GM23338 (cell line): Measurements from ENCODE around the gene NFE2L3. TPM values are rescaled to one million over a fixed set of nuclear protein-coding genes. Genes with fewer than 3 reads are reported as not detected.

Experiments used
- ATAC-seq: fragments of 200-7000 bp; cut with Tn5 transposase; 3 replicates; pipeline ENCODE4 v1.9.1; 2020
- DNase-seq: peaks from one replicate; pipeline ENCODE4 v3.0.0-alpha.2; 2015; ENCODE audit warnings: low spot score
- H2AFZ ChIP-seq: fragments of 200-600 bp; sonication (generic); 2 replicates; pipeline ENCODE4 v1.8.0; 2016; ENCODE audit warnings: antibody characterized with exemption, mild to moderate bottlenecking, moderate library complexity
- H3F3A ChIP-seq: fragments of 200-600 bp; sonication (generic); replicated peaks from 2 replicates; pipeline ENCODE4 v1.8.0; 2017; ENCODE audit warnings: antibody characterized with exemption, mixed run types, low read depth
- H3K27ac ChIP-seq: fragments of 200-600 bp; sonication (generic); 2 replicates; pipeline ENCODE4 v1.6.1; 2016; ENCODE audit warnings: low read depth
- H3K27me3 ChIP-seq: fragments of 200-600 bp; sonication (generic); 2 replicates; pipeline ENCODE4 v1.8.0; 2016; ENCODE audit warnings: mild to moderate bottlenecking, mixed run types, moderate library complexity; ENCODE audit not compliant: insufficient read depth
- H3K36me3 ChIP-seq: fragments of 200-600 bp; sonication (generic); 2 replicates; pipeline ENCODE4 v1.8.0; 2016; ENCODE audit warnings: mild to moderate bottlenecking; ENCODE audit not compliant: insufficient read depth
- H3K4me1 ChIP-seq: fragments of 200-600 bp; sonication (generic); 2 replicates; pipeline ENCODE4 v1.8.0; 2016; ENCODE audit warnings: mild to moderate bottlenecking, moderate library complexity; ENCODE audit not compliant: insufficient read depth
- H3K4me2 ChIP-seq: fragments of 200-600 bp; sonication (generic); 2 replicates; pipeline ENCODE4 v1.7.1; 2017; ENCODE audit warnings: mixed run types
- H3K4me3 ChIP-seq: fragments of 200-600 bp; sonication (generic); 2 replicates; pipeline ENCODE4 v1.6.1; 2016; ENCODE audit warnings: mixed run types
- H3K79me2 ChIP-seq: fragments of 200-600 bp; sonication (generic); replicated peaks from 2 replicates; pipeline ENCODE4 v1.8.0; 2017; ENCODE audit warnings: mild to moderate bottlenecking; ENCODE audit not compliant: insufficient read depth
- H3K9me2 ChIP-seq: fragments of 200-600 bp; sonication (generic); 2 replicates; pipeline ENCODE4 v1.8.0; 2017; ENCODE audit not compliant: insufficient read depth
- H4K20me1 ChIP-seq: fragments of 200-600 bp; sonication (generic); replicated peaks from 2 replicates; pipeline ENCODE4 v1.8.0; 2017; ENCODE audit warnings: mild to moderate bottlenecking; ENCODE audit not compliant: insufficient read depth
- H3K27ac Mint-ChIP-seq: 2 replicates; pipeline ENCODE4 v1.8.0; 2020; ENCODE audit warnings: inconsistent platforms, mild to moderate bottlenecking, moderate library complexity, mixed read lengths
- H3K27me3 Mint-ChIP-seq: 3 replicates; pipeline ENCODE4 v1.8.0; 2022; ENCODE audit warnings: low read depth, mild to moderate bottlenecking, moderate library complexity, mixed read lengths, inconsistent platforms; ENCODE audit not compliant: insufficient read depth, poor library complexity
- H3K36me3 Mint-ChIP-seq: 3 replicates; pipeline ENCODE4 v1.8.0; 2021; ENCODE audit warnings: low read depth, mild to moderate bottlenecking, inconsistent platforms, moderate library complexity, mixed read lengths
- H3K4me1 Mint-ChIP-seq: 3 replicates; pipeline ENCODE4 v1.8.0; 2020; ENCODE audit warnings: mild to moderate bottlenecking, inconsistent platforms, mixed read lengths
- H3K4me3 Mint-ChIP-seq: 3 replicates; pipeline ENCODE4 v1.8.0; 2021; ENCODE audit warnings: moderate library complexity, mild to moderate bottlenecking, inconsistent platforms, mixed read lengths
- H3K9me3 Mint-ChIP-seq: 3 replicates; pipeline ENCODE4 v1.8.0; 2020; ENCODE audit warnings: moderate library complexity, mild to moderate bottlenecking, inconsistent platforms, mixed read lengths
- CREB1 ChIP-seq: fragments of 250-450 bp; sonication (Bioruptor Pico); IDR thresholded peaks from 2 replicates; pipeline ENCODE4 v1.5.0; 2020; ENCODE audit warnings: low read depth, mild to moderate bottlenecking, moderate library complexity
- ETS1 ChIP-seq: IDR thresholded peaks from 2 replicates; pipeline ENCODE4 v1.6.1; 2016; ENCODE audit warnings: antibody characterized with exemption
- EZH2 ChIP-seq: fragments of 200-600 bp; sonication (generic); IDR thresholded peaks from one replicate; pipeline ENCODE4 v1.8.0; 2017; ENCODE audit warnings: antibody characterized with exemption, mild to moderate bottlenecking, low read depth; ENCODE audit not compliant: unreplicated experiment
- EZH2phosphoT487 ChIP-seq: fragments of 200-600 bp; sonication (generic); IDR thresholded peaks from one replicate; pipeline ENCODE4 v1.8.1; 2018; ENCODE audit warnings: antibody characterized with exemption; ENCODE audit not compliant: unreplicated experiment
- JUNB ChIP-seq: IDR thresholded peaks from one replicate; pipeline ENCODE4 v1.6.1; 2016; ENCODE audit warnings: antibody characterized with exemption; ENCODE audit not compliant: unreplicated experiment
- NANOG ChIP-seq: IDR thresholded peaks from 2 replicates; pipeline ENCODE4 v1.6.1; 2016; ENCODE audit warnings: antibody characterized with exemption, borderline replicate concordance
- POLR2AphosphoS5 ChIP-seq: IDR thresholded peaks from 2 replicates; pipeline ENCODE4 v1.6.1; 2016; ENCODE audit warnings: antibody characterized with exemption, low read depth
- STAT1 ChIP-seq: IDR thresholded peaks from one replicate; pipeline ENCODE4 v1.6.1; 2016; ENCODE audit warnings: antibody characterized with exemption; ENCODE audit not compliant: unreplicated experiment
- ZNF114 ChIP-seq: fragments of 250-450 bp; sonication (Bioruptor Pico); IDR thresholded peaks from 2 replicates; pipeline ENCODE4 v1.5.0; 2020; ENCODE audit warnings: mild to moderate bottlenecking, moderate library complexity
- ZNF331 ChIP-seq: fragments of 250-450 bp; sonication (Bioruptor Pico); IDR thresholded peaks from 2 replicates; pipeline ENCODE4 v1.5.0; 2020; ENCODE audit warnings: low read depth, mild to moderate bottlenecking, moderate library complexity
- ZNF462 ChIP-seq: fragments of 250-450 bp; sonication (Bioruptor Pico); IDR thresholded peaks from 2 replicates; pipeline ENCODE4 v1.5.0; 2020; ENCODE audit warnings: mild to moderate bottlenecking, moderate library complexity
- polyA plus RNA-seq: library from polyadenylated mRNA; unstranded; fragments of >200 nt; fragmentation: Nextera tagmentation; extraction: Ambion mirVana; gene quantifications from 2 replicates; pipeline ENCODE4 v1.2.1, GENCODE V29; 2016
- total RNA-seq: library from RNA; depleted of rRNA; stranded (reverse); fragments of >200 nt; shearing (Covaris generic); gene quantifications from 2 replicates; pipeline ENCODE4 v1.2.3, GENCODE V29; 2014
- TF ChIP-seq, protein P1 (sequence below): IDR thresholded peaks from one replicate; pipeline ENCODE4 v1.6.1; 2018; ENCODE audit warnings: antibody characterized with exemption; ENCODE audit not compliant: unreplicated experiment
- TF ChIP-seq, protein P2 (sequence below), 2 experiments: fragments of 200-600 bp in 1 of 2; sonication (generic) in 1 of 2; conservative IDR thresholded peaks; 2 replicates each; pipeline versions ENCODE4 v1.5.1 to v1.6.1; 2016 to 2017; ENCODE audit warnings: antibody characterized with exemption in 2 of 2, low read depth in 2 of 2, mild to moderate bottlenecking in 2 of 2, moderate library complexity in 1 of 2

NFE2L3 gene
- total and polyA plus RNA-seq, 2 experiments from 2014 or later, result 62.0 to 142 TPM

- H3K27me3 Mint-ChIP-seq, result peaks cover 5% of the 10 kb centered on the region
- H3K36me3 ChIP-seq, result peaks cover 6% of the 10 kb centered on the region; the same call in 1 of the 2 replicates
- no peak overlapping the region for H3K27ac Mint-ChIP-seq
- H3K79me2 ChIP-seq, result peaks cover 100% of the 10 kb centered on the region
- H3K9me3 Mint-ChIP-seq, result peaks cover 18% of the 10 kb centered on the region
- no peak for TF ChIP-seq ZNF114 (CRISPR knock-in tag)
- no peak for TF ChIP-seq NANOG
- no peak for TF ChIP-seq ZNF462
- TF ChIP-seq ETS1, result no peak
- TF ChIP-seq, protein P1, sequence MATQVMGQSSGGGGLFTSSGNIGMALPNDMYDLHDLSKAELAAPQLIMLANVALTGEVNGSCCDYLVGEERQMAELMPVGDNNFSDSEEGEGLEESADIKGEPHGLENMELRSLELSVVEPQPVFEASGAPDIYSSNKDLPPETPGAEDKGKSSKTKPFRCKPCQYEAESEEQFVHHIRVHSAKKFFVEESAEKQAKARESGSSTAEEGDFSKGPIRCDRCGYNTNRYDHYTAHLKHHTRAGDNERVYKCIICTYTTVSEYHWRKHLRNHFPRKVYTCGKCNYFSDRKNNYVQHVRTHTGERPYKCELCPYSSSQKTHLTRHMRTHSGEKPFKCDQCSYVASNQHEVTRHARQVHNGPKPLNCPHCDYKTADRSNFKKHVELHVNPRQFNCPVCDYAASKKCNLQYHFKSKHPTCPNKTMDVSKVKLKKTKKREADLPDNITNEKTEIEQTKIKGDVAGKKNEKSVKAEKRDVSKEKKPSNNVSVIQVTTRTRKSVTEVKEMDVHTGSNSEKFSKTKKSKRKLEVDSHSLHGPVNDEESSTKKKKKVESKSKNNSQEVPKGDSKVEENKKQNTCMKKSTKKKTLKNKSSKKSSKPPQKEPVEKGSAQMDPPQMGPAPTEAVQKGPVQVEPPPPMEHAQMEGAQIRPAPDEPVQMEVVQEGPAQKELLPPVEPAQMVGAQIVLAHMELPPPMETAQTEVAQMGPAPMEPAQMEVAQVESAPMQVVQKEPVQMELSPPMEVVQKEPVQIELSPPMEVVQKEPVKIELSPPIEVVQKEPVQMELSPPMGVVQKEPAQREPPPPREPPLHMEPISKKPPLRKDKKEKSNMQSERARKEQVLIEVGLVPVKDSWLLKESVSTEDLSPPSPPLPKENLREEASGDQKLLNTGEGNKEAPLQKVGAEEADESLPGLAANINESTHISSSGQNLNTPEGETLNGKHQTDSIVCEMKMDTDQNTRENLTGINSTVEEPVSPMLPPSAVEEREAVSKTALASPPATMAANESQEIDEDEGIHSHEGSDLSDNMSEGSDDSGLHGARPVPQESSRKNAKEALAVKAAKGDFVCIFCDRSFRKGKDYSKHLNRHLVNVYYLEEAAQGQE, result no peak
- no peak for TF ChIP-seq EZH2phosphoT487
- no peak for TF ChIP-seq POLR2AphosphoS5
- TF ChIP-seq, protein P2, sequence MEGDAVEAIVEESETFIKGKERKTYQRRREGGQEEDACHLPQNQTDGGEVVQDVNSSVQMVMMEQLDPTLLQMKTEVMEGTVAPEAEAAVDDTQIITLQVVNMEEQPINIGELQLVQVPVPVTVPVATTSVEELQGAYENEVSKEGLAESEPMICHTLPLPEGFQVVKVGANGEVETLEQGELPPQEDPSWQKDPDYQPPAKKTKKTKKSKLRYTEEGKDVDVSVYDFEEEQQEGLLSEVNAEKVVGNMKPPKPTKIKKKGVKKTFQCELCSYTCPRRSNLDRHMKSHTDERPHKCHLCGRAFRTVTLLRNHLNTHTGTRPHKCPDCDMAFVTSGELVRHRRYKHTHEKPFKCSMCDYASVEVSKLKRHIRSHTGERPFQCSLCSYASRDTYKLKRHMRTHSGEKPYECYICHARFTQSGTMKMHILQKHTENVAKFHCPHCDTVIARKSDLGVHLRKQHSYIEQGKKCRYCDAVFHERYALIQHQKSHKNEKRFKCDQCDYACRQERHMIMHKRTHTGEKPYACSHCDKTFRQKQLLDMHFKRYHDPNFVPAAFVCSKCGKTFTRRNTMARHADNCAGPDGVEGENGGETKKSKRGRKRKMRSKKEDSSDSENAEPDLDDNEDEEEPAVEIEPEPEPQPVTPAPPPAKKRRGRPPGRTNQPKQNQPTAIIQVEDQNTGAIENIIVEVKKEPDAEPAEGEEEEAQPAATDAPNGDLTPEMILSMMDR (conservative IDR thresholded peaks at IDR 0.05; ENCODE audit: low read depth in 2 of 2), result no peak
- no peak for TF ChIP-seq EZH2
- no peak for TF ChIP-seq JUNB
- TF ChIP-seq ZNF331 (CRISPR knock-in tag), result no peak
- no peak for TF ChIP-seq CREB1 (CRISPR knock-in tag)
- TF ChIP-seq STAT1, result no peak
- no peak overlapping the region for H2AFZ ChIP-seq
- peak overlapping the region; percentile 67; the same call in 1 of the 2 replicates for H3K27ac ChIP-seq
- H3K9me2 ChIP-seq, result no peaks in the 10 kb centered on the region
- H3K4me1 ChIP-seq, result peaks cover 43% of the 10 kb centered on the region
- no peaks in the 10 kb centered on the region for H3F3A ChIP-seq
- 0 out of 2 replicates have a peak overlapping the region, but pooled peaks have one; percentile 2 for H3K4me2 ChIP-seq
- DNase-seq (no peak), ATAC-seq (peak; percentile 28; the same call in 1 of the 3 replicates)
- no peak overlapping the region for H3K4me3 ChIP-seq
- H4K20me1 ChIP-seq, result peaks cover 52% of the 10 kb centered on the region
- no peaks in the 10 kb centered on the region for H3K27me3 ChIP-seq
- no peak overlapping the region for H3K4me3 Mint-ChIP-seq
- H3K4me1 Mint-ChIP-seq, result peaks cover 43% of the 10 kb centered on the region
- H3K36me3 Mint-ChIP-seq, result peaks cover 60% of the 10 kb centered on the region
Observed at GRCh38 chr7:26169271-26169670, 17.3 kb downstream of the NFE2L3 start.
